Esophagus (tissue), 2 donors: ENCODE results near the gene RNF217. TPM values are rescaled to one million over a fixed set of nuclear protein-coding genes. Genes with fewer than 3 reads are reported as not detected.

Experiments
- H3K27ac ChIP-seq, 2 donors: one replicate each; pipeline ENCODE4 v1.5.1; 2013; ENCODE audit warnings: low read depth in 2 of 2, mild to moderate bottlenecking in 2 of 2, inconsistent platforms in 1 of 2, low read length in 1 of 2, moderate library complexity in 1 of 2
- H3K27me3 ChIP-seq, 2 donors: one replicate each; pipeline ENCODE4 v1.6.1; 2013; ENCODE audit warnings: low read length in 2 of 2, control low read depth in 1 of 2, mild to moderate bottlenecking in 1 of 2; ENCODE audit not compliant: insufficient read depth in 2 of 2, control insufficient read depth in 1 of 2
- H3K36me3 ChIP-seq, 2 donors: one replicate each; pipeline ENCODE4 v1.6.1; 2013; ENCODE audit warnings: low read length in 1 of 2; ENCODE audit not compliant: control insufficient read depth in 2 of 2, insufficient read depth in 2 of 2
- H3K4me1 ChIP-seq, 2 donors: one replicate each; pipeline ENCODE4 v1.6.1; 2013; ENCODE audit warnings: low read length in 1 of 2; ENCODE audit not compliant: control insufficient read depth in 2 of 2, insufficient read depth in 2 of 2
- H3K4me3 ChIP-seq, 2 donors: one replicate each; pipeline ENCODE4 v1.5.1; 2013; ENCODE audit warnings: low read length in 2 of 2, mild to moderate bottlenecking in 2 of 2, low read depth in 1 of 2, moderate library complexity in 1 of 2
- H3K9me3 ChIP-seq, 2 donors: one replicate each; pipeline ENCODE4 v1.6.1; 2013; ENCODE audit warnings: mild to moderate bottlenecking in 2 of 2, low read depth in 1 of 2, low read length in 1 of 2, moderate library complexity in 1 of 2; ENCODE audit not compliant: control insufficient read depth in 2 of 2, insufficient read depth in 1 of 2
- WGBS, 2 donors: extraction: QIAGEN DNeasy Blood & Tissue Kit; methylation state at CpG; one replicate each; pipeline ENCODE4 v1.1.7; 2013; 5-methylcytosine and 5-hydroxymethylcytosine counted together
- polyA plus RNA-seq, 2 donors: library from polyadenylated mRNA; stranded (reverse); fragments of 200-250 nt; gene quantifications; one replicate each; pipeline ENCODE4 v1.2.3, GENCODE V29; 2013
- donor health status: healthy with polysubstance abuse.
- donor health status: Bipolar disorder and iron deficiency.

The RNF217 gene
- polyA plus RNA-seq, 2 donors = 3.4 to 6.5 TPM

GRCh38 chr6:125098253-125098652 is 136.0 kb downstream of the RNF217 start:
- Histone ChIP-seq H3K9me3 (no peaks in the 10 kb centered on the region), H3K36me3 (no peaks in the 10 kb centered on the region), H3K27ac (no peak overlapping the region), H3K4me1 (no peaks in the 10 kb centered on the region), H3K4me3 (no peak overlapping the region), H3K27me3 (no peaks in the 10 kb centered on the region)
- WGBS, 2 donors = 78 to 87% methylated on average over 4 of the region's 4 CpGs

- no peaks in the 10 kb centered on the region for H3K9me3 ChIP-seq
- WGBS, 2 donors = 2 to 3% methylated on average over 48 of the region's 48 CpGs
- H3K4me1 ChIP-seq = no peaks in the 10 kb centered on the region
- no peaks in the 10 kb centered on the region for H3K36me3 ChIP-seq
- H3K27ac ChIP-seq = no peak overlapping the region
- peak overlapping the region; percentile 50 to 59 for H3K4me3 ChIP-seq
- H3K27me3 ChIP-seq = no peaks in the 10 kb centered on the region
Measured at GRCh38 chr6:125099211-125100073, 137.2 kb downstream of the RNF217 start.

GRCh38 chr6:125100074-125100652 is 137.9 kb downstream of the RNF217 start:
- no peaks in the 10 kb centered on the region for H3K27me3 ChIP-seq
- H3K4me1 ChIP-seq = no peaks in the 10 kb centered on the region
- no peaks in the 10 kb centered on the region for H3K36me3 ChIP-seq
- no peaks in the 10 kb centered on the region for H3K9me3 ChIP-seq
- H3K27ac ChIP-seq = no peak overlapping the region
- H3K4me3 ChIP-seq = peak overlapping the region; percentile 50 to 59
- WGBS, 2 donors = 87 to 91% methylated on average over 10 of the region's 10 CpGs

- 50% methylated on average over 1 of the region's 1 CpG; no CpG with 5 or more reads in 1 of the 2 donors for WGBS, 2 donors
- Histone ChIP-seq H3K9me3 (no peaks in the 10 kb centered on the region), H3K36me3 (no peaks in the 10 kb centered on the region), H3K4me3 (no peak overlapping the region), H3K27ac (no peak overlapping the region), H3K4me1 (no peaks in the 10 kb centered on the region), H3K27me3 (no peaks in the 10 kb centered on the region)
Measured at GRCh38 chr6:125101128-125101527, 138.9 kb downstream of the RNF217 start.

GRCh38 chr6:125101631-125102030 is 139.4 kb downstream of the RNF217 start:
- H3K36me3 ChIP-seq = no peaks in the 10 kb centered on the region
- no peaks in the 10 kb centered on the region for H3K27me3 ChIP-seq
- WGBS, 2 donors = 91 to 93% methylated on average over 2 of the region's 2 CpGs
- no peak overlapping the region for H3K27ac ChIP-seq
- no peaks in the 10 kb centered on the region for H3K9me3 ChIP-seq
- no peak overlapping the region for H3K4me3 ChIP-seq
- no peaks in the 10 kb centered on the region for H3K4me1 ChIP-seq

GRCh38 chr6:125102411-125102810 is 140.2 kb downstream of the RNF217 start:
- H3K4me1 ChIP-seq = no peaks in the 10 kb centered on the region
- 69 to 72% methylated on average over 3 of the region's 3 CpGs for WGBS, 2 donors
- H3K36me3 ChIP-seq = no peaks in the 10 kb centered on the region
- H3K9me3 ChIP-seq = no peaks in the 10 kb centered on the region
- no peak overlapping the region for H3K27ac ChIP-seq
- no peaks in the 10 kb centered on the region for H3K27me3 ChIP-seq
- H3K4me3 ChIP-seq = no peak overlapping the region

GRCh38 chr6:125102891-125103290 is 140.7 kb downstream of the RNF217 start:
- WGBS, 2 donors = 77 to 80% methylated on average over 2 of the region's 2 CpGs
- no peak overlapping the region for H3K27ac ChIP-seq

GRCh38 chr6:125104425-125104824 is 142.2 kb downstream of the RNF217 start:
- Histone ChIP-seq H3K36me3 (no peaks in the 10 kb centered on the region), H3K9me3 (no peaks in the 10 kb centered on the region), H3K4me3 (no peak overlapping the region), H3K27ac (peak overlapping the region; percentile 14 to 33), H3K4me1 (no peaks in the 10 kb centered on the region), H3K27me3 (no peaks in the 10 kb centered on the region)
- 38 to 42% methylated on average over 4 of the region's 4 CpGs for WGBS, 2 donors

More at GRCh38 chr6:125102891-125103290, 140.7 kb downstream of the RNF217 start:
- no peaks in the 10 kb centered on the region for H3K36me3 ChIP-seq
- no peak overlapping the region for H3K4me3 ChIP-seq
- no peaks in the 10 kb centered on the region for H3K27me3 ChIP-seq
- no peaks in the 10 kb centered on the region for H3K4me1 ChIP-seq
- no peaks in the 10 kb centered on the region for H3K9me3 ChIP-seq

- Histone ChIP-seq H3K27me3 (no peaks in the 10 kb centered on the region), H3K9me3 (peaks cover 0 to 3% of the 10 kb centered on the region in 2 donors), H3K4me1 (no peaks in the 10 kb centered on the region), H3K4me3 (no peak overlapping the region), H3K36me3 (no peaks in the 10 kb centered on the region), H3K27ac (no peak overlapping the region)
- 94 to 96% methylated on average over 5 of the region's 5 CpGs for WGBS, 2 donors
Measured at GRCh38 chr6:125107048-125107447, 144.8 kb downstream of the RNF217 start.
